ENCODE data around the gene CDH4.

CDH4 gene

GRCh38 chr20:61805781-61806180, 553.7 kb downstream of the CDH4 start:
- TF ChIP-seq ZNF274 (IDR thresholded peaks at IDR 0.05; ENCODE audit: low read depth, low read length) = no peak
- no peak overlapping the region for H3K4me3 ChIP-seq (ENCODE audit: low read length)

DNA sequence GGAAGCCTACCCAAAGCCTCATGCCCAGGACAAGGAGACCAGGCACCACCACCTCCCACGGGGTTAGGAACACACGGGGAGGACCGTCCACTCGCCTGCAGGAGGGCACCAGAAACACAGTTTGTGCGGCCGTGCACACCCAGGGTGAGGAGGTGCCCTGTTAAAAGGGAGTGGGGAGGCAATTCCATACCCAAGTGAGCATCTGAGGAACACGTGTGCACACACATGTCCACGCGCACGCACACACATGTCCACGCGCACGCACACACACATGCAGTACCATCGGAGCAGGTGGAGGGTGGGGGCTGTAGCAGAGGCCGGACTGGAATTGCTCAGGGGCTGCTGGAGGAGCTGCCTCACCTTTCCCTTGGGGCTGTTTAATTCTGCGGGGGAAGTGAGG, 554.3 kb downstream of the CDH4 start:
- no peak for TF ChIP-seq ZNF274 (IDR thresholded peaks at IDR 0.05; ENCODE audit: low read depth, low read length)
- no peak overlapping the region for H3K4me3 ChIP-seq (ENCODE audit: low read length)

GRCh38 chr20:61806995-61807394, 554.9 kb downstream of the CDH4 start:
- no peak overlapping the region for H3K4me3 ChIP-seq (ENCODE audit: low read length)
- TF ChIP-seq ZNF274 (IDR thresholded peaks at IDR 0.05; ENCODE audit: low read depth, low read length) = no peak

DNA sequence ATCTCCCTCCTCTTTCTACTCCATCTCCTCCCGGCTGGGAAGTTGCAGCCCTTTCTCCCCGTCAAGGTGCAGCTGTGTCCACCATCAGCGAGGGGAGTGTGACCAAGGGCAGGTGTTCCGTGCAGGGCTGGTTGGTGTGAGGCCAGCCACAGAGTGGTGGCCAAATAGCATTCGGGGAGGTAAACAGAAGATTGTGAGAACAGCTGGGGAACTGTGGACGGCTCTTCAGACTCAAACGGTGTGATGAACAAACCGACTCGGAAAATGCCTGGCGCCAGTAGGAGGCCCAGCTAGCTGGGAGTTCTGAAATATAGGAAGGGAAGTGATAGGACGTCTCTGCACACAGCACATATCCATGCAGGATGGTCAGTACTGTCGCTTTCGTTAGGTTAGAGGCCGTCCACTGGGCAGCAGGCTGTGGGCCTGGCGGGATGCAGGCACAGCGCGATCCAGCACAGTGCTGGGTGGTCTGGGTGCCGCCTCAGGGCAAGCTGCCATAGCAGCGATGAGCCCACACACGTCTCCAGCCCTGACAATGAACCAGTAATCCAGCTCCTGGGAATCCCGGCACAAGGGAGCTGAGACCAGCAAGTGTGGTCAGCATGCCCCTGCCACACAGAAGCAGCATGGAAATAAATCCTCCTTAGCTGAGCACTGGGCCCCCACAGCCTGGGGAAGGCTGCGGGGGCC, 555.6 kb downstream of the CDH4 start:
- TF ChIP-seq ZNF274 (IDR thresholded peaks at IDR 0.05; ENCODE audit: low read depth, low read length) = no peak
- H3K4me3 ChIP-seq (ENCODE audit: low read length) = no peak overlapping the region

DNA sequence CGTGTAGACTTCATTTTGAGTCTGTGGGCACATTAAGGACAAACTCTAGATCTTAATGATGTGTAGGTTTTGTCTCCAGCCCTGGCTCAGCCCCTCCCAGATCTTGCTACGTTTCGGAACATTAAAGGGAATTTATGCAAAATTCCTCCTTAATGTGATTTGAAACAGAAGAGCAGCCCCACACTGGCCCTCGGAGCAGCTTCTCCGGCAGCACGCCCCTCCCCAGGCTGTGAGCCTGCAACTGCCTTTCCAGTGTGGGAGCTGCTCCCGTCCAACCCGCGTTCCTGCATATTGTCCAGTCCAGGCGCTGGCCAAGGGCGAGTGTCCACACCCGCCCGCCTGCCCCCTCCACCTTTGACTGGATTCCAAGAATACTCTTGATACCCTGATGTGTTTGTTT, 556.4 kb downstream of the CDH4 start:
- H3K4me3 ChIP-seq (ENCODE audit: low read length) = no peak overlapping the region
- no peak for TF ChIP-seq ZNF274 (IDR thresholded peaks at IDR 0.05; ENCODE audit: low read depth, low read length)

DNA sequence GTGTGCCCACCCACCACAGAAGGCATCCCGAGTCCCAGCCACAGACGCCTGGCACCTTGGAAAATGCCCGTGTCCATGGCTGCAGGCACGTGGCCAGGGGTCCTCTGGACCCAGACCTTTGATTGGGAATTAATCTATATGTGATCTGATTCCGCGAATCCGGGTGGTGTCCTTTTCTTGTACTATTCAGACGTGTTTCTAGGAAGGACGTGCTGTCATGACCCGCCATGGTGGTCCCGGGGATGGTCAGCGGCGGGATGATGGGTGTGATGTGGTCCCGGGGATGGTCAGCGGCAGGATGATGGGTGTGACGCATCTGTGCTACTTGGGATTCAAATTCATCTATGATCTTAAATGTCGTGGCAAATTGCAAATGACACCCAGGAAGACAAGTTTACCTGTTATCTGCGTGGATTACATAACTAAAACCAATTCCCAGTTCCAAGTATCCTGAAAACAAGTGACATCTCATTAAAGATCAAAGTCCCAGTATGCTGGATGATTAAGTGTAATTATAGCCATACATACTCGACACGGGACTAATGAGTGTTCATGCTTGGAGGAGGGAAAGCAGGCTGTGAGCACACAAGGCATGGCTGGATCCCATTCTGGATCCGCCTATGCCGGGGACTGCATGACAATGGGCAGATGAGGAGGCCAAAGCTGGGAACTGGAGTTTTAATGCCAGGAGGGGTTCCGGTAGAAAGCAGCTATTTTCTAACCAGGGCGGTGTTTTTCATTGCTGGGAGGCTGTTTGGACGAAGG, 557.1 kb downstream of the CDH4 start:
- no peak overlapping the region for H3K4me3 ChIP-seq (ENCODE audit: low read length)
- no peak for TF ChIP-seq ZNF274 (IDR thresholded peaks at IDR 0.05; ENCODE audit: low read depth, low read length)

GRCh38 chr20:61810066-61810737, 558.1 kb downstream of the CDH4 start:
- H3K4me3 ChIP-seq (ENCODE audit: low read length) = no peak overlapping the region
- TF ChIP-seq ZNF274 (IDR thresholded peaks at IDR 0.05; ENCODE audit: low read depth, low read length) = no peak

DNA sequence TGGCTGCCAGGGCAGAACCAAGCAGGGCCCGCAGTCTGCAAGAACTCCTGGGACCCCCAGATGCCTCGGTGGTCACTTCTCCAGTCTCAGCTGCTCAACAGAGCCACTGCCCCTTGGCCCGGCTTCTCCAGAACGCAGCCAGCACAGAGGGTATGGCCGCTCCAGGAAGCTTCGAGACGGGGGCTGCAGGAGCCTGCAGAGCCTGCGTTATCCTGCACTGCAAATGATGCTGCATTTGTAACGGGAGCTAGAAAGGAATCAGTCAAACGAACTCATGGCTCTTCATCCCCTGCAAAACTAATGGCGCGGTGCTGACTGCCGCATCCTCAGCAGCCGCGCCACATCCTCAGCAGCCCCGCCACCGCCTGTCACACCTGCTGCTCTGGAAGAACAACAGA, 558.7 kb downstream of the CDH4 start:
- no peak for TF ChIP-seq ZNF274 (IDR thresholded peaks at IDR 0.05; ENCODE audit: low read depth, low read length)
- H3K4me3 ChIP-seq (ENCODE audit: low read length) = no peak overlapping the region

DNA sequence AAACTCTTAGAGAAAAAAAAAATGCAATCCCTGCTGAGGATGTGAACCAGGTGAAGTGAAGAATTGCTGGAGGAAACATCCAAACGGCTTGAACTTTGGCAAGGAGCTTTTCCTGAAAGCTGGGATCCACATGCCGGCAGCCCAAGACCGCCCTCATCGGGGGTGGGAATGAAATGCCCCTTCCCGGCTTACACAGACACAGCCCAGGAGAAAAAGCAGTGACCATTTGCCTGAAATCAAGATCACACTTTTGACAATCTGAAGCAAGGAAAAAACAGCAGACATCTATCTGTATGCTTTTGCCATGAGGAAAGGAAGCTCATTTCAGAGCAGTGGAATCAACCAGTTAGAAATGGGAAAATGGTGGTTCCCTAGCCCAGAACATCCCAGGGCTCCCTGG, 559.1 kb downstream of the CDH4 start:
- no peak overlapping the region for H3K4me3 ChIP-seq (ENCODE audit: low read length)
- TF ChIP-seq ZNF274 (IDR thresholded peaks at IDR 0.05; ENCODE audit: low read depth, low read length) = no peak

- H3K4me3 ChIP-seq (ENCODE audit: low read length) = no peak overlapping the region
- TF ChIP-seq ZNF274 (IDR thresholded peaks at IDR 0.05; ENCODE audit: low read depth, low read length) = no peak
These were observed 560.2 kb downstream of the CDH4 start for GRCh38 chr20:61812121-61812844.

DNA sequence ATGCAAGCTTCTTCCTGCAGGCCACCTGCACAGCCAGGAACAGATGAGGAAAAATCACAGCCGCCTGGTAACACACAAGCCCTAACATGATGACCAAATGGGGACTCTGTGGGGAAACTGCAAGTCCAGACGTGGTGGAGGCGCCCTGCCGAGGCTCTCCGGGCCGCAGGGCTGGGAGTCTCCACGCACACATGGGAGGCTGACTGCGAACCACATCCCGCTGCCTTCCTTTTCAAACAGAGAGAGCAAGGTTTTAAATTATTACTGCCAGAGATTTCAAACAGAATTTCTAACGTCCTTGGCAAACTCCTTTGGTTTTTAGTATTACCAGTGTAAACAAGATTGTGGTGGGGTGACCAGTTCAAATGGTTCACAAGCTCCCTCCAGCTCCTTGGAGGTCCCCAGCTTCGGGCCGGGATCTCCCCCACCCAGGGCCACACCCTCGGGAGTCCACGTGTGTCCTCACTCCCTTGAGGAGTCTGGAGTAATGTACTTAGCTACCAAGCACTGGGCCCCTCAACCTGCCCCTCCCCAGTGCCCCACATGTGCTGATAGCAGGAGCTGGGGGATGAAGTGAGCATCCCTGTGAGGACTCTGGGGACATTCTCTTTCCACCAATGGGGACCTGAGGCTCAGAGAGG, 560.9 kb downstream of the CDH4 start:
- TF ChIP-seq ZNF274 (IDR thresholded peaks at IDR 0.05; ENCODE audit: low read depth, low read length) = no peak
- H3K4me3 ChIP-seq (ENCODE audit: low read length) = no peak overlapping the region

DNA sequence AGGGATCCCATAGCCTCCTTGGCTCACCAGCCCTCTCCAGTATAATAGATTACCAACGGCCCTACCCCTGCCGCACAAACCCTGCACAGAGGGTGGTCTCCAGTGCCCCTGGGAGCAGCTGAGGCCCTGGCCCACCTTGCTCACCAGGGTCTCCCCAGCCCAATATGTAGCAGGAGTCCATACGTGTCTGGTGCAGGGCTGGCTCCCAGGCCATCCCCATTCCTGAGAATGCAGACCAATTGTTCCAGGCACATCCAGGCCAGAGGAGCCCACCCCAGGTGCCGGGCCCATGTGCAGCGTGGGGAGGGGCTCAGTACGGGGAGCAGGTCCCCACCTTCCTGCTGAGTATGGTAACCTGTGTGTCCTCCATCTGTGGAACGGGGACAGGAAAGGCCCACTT, 561.7 kb downstream of the CDH4 start:
- no peak for TF ChIP-seq ZNF274 (IDR thresholded peaks at IDR 0.05; ENCODE audit: low read depth, low read length)
- H3K4me3 ChIP-seq (ENCODE audit: low read length) = no peak overlapping the region

GRCh38 chr20:61814244-61814643, 562.2 kb downstream of the CDH4 start:
- TF ChIP-seq ZNF274 (IDR thresholded peaks at IDR 0.05; ENCODE audit: low read depth, low read length) = no peak
- H3K4me3 ChIP-seq (ENCODE audit: low read length) = no peak overlapping the region

DNA sequence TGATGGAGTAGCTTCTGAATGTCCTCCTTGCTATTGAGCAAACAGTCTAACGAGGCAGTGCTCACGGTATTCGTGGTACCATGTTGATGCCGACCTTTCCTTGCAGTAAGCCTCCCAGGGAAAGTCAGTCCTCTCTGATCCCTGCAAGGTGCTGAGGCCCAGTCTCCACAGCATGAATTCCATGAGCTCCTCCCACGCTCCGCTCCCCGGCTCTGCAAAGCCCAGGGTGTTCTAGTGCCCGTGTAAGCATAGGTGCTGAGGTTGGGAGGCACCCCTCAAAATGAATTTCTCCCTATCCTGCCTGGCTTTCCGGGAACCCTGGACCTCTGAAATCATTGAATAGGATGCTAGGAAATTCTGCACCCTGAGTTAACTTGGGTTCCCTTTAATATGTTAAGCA, 562.7 kb downstream of the CDH4 start:
- TF ChIP-seq ZNF274 (IDR thresholded peaks at IDR 0.05; ENCODE audit: low read depth, low read length) = no peak
- H3K4me3 ChIP-seq (ENCODE audit: low read length) = no peak overlapping the region

All from GM08714 (cell line).